NCI-H2107 (cell line): Measurements from ENCODE around the gene TMEM129.
"Not testable (repeated sequence)": the region's sequence is repeated elsewhere in the genome, so short reads cannot be mapped to it uniquely, and the experiment has no call there.

Experiments used
- DNase-seq: peaks from one replicate; lab custom pipeline; 2025; lab: John Stamatoyannopoulos, UW

TMEM129 gene

DNA sequence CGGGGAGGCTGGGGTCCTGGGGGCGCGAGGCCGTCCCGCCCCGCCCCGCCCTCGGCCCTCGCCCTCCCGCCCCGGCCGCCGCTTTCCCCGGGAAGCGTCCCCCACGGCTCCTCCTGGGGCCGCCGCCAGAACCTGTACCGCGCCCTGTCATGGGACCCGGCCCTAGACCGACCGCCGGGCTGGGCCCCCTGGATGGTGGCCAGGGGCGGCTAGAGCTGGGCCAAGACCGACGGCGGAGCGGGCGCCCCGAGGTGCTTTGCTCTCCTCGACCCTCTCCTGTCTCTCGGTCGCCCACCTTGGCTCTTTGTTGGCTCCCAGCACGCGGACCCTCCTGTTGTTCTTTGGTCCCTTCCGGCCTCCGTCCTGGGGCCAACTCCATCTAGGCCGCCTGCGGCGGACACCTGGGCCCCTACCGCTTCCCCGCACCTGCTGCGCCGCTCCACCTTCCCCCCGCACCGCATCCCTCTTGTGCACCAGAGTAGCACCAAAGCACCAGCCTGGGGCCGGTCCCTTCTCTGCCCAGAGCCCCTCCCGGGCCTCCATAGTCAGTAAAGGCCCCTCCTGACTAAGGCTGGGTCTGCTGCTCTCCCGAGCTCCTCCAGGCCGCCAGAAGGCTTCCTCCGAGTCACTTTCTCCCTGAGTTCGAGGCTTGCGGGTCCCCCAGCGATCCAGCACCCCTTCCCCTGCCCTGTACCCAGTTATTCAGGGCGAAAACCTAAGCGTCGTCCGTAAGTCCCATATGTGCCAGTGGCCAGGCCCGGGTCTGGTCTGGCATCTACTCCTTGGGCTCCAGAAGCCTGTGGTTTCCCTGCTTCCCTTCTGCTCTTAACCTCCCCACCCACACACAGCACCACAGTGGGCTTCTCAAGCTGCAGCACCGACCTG is 785 bp upstream of the TMEM129 start:
- DNase-seq = no peak

DNA sequence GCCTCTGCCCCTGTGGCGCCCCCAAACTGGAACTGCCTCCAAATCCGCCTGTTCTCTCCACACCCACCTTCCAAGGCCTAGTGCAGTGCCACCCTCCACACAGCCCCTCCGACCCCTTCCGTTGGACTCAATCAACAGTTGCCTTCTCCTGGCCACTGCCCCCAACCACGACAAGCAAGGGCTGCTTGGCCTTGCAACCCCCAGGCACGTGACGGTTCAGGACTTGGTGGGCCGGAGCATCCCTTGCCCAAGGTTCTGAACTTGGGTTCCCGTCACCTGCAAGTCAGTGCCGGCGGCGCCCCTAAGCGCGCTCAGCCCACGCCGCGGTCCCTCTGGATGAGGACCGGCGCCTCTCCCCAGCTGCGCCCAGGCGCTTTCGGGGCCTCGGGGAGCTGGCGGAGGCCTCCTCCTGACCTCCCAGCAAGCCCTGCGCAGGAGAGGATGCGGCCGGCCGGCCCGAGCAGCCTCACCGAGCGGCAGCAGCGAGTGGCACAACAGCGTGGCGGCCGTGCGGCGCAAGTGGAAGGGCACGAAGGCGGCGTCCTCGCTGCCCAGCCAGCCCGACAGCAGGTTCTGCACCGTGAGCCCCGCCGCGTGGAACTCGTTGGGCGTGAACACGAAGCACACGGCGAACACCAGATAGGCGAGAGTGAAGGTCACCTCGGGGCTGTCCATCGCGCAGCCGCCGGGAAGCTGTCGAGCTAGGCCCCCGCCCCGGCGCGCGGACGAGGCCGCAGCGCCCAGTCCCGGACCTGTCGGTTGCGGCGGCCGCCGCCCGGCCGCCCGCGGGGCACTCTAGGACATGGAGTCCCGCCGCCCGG is 750 bp downstream of the TMEM129 start:
- no peak for DNase-seq

DNA sequence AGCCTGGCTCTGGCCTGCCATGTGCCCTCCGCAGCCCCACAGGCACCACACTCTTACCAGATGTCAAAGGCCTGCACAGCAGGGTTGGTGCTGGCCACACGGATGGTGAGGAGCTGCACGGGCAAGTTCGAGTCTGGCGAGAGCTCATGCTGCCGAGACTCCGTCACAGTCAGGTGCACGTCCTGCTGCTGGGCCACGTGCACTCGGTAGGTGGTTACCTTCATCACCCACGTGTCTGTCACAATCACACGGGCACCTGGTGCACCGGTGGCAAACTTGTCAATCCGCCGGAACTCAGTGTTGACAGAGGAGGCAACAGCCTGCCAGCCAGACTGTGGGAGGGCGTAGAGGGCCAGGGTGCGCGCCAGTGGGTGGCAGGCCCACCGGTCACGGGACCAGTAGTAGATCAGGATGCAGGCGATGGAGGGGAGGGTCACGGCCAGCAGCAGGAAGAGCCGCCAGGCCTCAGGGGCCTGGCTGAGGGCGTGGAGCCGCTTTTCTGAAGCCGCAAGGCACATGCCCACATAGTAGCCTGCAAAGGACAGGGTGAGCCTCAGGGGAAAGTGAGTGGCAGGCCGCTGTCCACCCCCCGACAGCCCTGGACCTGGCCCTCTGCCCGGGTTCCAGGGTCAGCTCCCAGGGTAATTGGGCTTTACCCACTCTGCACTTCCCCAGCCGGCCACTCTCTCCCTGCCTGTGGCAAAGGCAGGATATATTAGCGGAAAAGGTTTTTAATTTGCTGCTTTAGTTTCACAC is 2.9 kb downstream of the TMEM129 start:
- DNase-seq = no peak

DNA sequence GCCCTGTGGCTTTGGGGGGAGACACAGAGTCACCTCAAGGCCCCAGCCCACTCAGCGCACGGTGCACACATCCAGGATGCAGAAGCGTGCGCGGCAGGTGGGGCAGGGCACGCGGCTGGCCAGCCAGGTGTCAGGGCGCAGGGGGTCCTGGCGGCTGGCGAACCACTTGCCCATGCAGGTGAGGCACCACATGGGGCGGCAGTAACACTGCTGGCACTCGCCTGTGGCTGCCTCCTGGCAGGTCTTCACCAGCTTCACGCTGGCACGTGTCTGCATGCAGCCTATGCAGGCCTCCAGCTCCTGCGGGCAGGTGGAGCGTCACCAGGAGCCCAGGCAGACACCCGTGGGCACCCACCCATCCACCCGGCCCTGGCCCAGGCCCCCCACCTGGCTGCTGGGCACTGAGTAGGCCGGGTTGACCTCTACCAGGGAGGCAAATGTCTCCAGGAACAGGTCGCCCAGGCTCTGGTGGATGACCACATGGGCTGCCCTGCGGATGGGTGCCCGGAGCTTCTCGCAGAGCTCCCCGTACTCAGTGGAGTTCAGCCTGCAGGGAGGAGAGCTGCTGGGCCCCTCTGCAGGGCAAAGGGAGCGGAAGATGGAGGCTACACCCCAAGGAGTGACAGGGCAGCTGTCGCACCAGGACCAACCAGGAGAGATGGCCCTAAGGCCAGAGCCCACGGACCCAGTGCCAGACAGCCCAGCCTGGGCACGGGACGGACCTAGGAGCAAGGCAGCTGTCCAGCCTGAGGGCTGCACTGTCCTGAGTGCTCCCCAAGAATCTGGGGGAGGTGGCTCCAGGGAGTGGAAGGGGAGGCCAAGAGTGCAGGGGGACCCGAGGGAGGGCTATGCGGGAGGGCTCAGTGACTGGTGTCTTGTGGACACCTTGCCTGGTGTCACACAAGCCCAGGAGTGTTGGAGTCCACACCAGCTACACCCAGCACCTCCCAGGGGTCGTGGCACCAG is 3.7 kb downstream of the TMEM129 start:
- no peak for DNase-seq

DNA sequence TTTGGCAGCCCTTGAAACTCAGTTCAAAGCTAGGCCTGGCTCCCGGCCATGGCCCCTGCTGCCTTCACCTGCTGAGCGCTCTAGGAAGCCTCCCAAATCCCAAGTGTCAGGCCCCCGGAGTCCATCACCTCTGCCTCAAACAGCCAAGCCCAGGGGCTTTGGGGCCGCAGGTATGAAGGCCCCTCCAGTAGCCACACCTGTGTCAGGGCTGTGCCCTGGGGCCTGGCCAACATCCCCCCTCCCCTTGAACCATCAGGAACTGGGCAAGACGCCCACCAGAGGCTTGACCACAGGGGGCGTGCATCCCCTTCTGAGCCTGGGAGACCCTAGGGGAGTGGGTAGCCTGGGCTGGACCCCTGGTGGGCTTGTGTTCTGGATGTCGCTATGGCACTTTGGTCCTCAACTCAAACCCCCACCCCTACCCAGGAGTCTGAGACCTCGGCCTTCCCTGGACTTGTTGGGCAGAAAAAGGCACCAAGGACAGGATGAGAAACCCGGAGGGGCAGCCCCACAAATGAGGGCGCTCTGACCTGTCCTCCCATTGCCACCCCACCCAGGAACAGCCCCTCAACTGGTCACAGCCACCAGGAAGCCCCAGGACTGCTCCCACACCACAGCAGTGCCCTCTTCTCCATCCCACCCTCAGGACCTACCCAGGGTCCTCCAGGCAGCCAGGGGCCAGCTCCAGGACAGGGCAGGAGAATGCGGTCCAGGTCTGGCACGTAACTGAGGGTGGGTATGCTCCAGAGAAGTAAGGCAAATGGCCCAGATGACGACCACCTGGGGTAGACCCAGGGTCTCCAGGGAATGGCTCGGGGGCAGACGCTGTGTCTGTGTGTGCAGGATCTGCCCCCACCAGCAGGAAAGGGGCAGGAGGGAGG is 4.8 kb downstream of the TMEM129 start:
- no peak for DNase-seq

DNA sequence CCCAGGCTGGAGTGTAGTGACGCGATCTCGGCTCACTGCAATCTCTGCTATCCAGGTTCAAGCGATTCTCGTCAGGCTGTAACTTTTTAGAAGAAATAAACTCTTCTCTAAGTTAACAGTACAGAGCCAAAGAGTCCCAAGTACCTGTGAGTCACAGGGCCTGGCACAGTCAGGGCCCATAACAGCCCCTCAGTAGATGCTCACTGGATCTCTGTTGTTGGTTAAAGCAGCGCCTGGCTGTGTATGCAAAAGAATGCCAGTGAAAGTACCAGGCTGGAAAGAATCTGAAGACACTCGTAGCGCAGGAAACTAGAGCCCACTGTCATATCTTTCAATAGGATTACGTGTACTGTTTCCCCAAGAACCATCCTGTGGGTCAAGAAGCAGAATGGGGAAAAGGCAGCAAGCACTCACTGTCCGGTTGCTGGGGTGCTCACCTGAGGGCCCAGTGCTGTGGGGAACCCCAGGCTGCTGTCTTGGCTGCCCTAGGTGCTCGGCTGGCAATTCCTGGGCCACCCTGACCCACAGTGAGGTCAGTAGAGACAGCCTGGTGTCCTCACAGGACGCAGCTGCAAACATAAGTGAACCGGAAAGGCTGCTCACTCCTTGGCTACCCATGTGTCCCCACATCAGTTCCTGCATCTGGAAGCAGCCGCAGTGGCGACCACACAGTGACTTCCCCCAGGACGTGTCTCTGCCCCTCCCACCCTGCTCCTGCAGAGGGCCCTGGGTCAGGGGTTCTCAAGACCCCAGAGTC is 5.9 kb downstream of the TMEM129 start:
- DNase-seq = no peak

- no peak for DNase-seq
Measured at GRCh38 chr4:1714303-1715001, 6.7 kb downstream of the TMEM129 start.

DNA sequence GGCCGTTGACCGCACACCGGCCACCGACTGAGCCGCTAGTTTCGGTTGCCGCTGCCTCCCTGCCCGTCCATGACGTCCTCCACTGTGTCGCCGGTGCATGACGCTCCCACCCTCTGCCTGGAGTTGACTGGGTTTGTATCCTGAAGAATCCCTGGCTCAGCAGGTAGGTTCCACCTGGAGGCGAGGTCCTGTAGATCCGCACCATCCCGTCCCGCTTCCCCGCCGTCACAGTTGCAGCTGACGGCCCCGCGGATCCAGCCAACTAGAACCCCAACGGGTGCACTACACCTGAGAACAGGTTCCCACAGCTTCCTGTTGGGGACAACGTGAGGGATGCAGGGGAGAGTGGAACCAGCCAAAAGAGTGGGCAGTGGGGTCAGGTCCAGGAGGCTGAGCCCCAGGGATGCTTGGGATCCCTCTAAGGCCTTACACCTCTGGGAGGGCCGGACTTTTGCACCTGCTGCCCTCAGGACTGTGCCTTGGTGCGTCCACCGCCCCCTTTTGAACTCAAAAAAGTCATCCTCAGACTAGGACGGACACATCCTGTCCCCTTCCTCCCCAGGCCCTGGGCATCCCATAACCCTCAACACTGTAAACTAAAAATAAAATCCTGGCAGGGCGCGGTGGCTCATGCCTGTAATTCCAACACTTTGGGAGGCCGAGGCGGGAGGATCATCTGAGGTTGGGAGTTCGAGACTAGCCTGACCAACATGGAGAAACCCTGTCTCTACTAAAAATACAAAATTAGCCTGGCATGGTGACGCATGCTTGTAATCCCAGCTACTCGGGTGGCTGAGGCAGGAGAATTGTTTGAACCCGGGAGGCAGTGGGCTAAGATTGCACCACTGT is 7.9 kb downstream of the TMEM129 start:
- no peak for DNase-seq

- DNase-seq = peak; percentile 79
Measured at GRCh38 chr4:1712216-1713002, 8.7 kb downstream of the TMEM129 start, which contains the start of gene SLBP. Gene SLBP (minus strand): TSS chr4:1712319. CDS start chr4:1712188, 131 bp downstream.

DNA sequence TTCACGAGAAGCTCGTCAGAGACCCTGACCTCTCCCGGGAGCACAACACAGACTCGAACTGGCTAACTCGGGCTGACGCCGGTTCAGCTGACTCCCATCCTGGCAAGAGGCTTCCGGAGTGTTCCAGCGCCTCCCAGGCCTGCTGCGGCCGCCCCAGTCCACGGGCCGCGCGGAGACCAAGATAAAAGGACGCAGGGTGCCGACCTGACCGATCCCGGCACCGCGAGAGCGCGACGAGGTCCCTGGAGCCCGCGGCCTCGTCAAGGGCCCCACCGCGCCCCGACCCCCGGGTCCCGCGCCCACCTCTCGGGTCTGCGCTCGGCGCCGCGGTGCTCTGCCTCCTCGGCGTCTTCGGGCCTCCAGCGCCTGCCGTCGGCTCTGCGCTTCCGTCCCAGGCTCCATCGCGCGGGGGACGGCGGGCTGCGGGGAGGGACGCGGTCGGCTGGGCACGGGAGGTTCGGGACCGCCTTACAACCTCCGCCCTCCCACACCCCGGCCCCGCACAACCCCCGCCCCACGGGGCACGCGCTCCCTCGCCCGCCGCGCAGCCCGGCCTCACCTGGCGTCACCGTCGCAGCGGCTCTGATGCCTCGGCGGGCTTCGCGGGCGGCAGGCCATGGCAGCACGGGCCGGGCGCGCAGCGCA is 9.4 kb downstream of the TMEM129 start:
- DNase-seq = no peak

- DNase-seq = no peak
Measured at GRCh38 chr4:1711055-1711570, 10.0 kb downstream of the TMEM129 start.

GRCh38 chr4:1708581-1708980 is 12.5 kb downstream of the TMEM129 start:
- no peak for DNase-seq

DNA sequence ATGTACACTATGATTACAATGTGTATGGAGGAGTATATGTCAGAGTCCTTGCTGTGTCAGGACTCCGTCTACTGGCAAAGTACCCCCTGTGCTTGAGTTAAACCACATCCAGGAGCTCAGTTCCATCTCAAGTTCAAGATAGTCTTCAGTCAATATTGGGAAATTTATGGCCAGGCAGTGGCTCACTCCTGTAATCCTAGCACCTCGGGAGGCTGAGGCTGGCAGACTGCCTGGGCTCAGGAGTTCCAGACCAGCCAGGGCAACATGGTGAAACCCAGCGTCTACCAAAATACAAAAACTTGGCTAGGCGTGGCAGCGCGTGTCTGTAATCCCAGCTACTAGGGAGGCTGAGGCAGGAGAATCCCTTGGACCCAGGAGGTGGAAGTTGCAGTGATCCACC is 14.8 kb downstream of the TMEM129 start:
- no peak for DNase-seq

GRCh38 chr4:1705732-1706131 is 15.4 kb downstream of the TMEM129 start:
- no peak for DNase-seq

DNA sequence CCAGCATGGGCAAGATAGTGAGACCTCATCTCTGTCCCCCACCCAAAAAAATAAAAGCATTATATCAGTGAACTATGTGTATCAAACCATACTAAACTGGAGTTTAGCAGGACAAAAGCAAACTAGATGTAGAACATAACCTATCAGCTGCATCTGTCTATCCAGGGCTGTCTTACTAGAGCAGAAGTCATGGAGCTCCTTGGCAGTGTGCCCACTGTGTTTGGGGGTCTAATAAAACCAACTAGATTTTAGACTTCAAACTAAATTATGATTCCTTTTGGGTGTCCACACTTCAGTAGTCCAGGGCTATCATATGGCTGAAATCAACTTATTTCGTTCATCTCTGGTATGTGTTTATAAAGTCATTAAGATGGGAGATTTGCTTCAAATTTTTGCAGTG is 17.3 kb downstream of the TMEM129 start:
- no peak for DNase-seq

GRCh38 chr4:1701671-1702070 is 19.5 kb downstream of the TMEM129 start:
- not testable (repeated sequence) for DNase-seq
